ENCODE results near the gene ATP8A2.

GRCh38 chr13:25803641-25804040, 431.9 kb downstream of the ATP8A2 start:
- TF ChIP-seq CTCF (IDR thresholded peaks at IDR 0.05) (no peak), POLR2A (IDR thresholded peaks at IDR 0.05) (no peak)
